ENCODE data around the gene SPN.
"Not testable (repeated sequence)": the region's sequence is repeated elsewhere in the genome, so short reads cannot be mapped to it uniquely, and the experiment has no call there.

GRCh38 chr16:29707160-29707559, 44.1 kb downstream of the SPN start:
- TF ChIP-seq FOXK2 (IDR thresholded peaks at IDR 0.05); SUZ12 (IDR thresholded peaks at IDR 0.05); ELF4 (IDR thresholded peaks at IDR 0.05); ZNF384 (IDR thresholded peaks at IDR 0.05); SP1 (IDR thresholded peaks at IDR 0.05); ARNT (IDR thresholded peaks at IDR 0.05); TARDBP (IDR thresholded peaks at IDR 0.05); LEF1 (IDR thresholded peaks at IDR 0.05; ENCODE audit: borderline replicate concordance); PKNOX1 (IDR thresholded peaks at IDR 0.05); BHLHE40 (IDR thresholded peaks at IDR 0.05; ENCODE audit: borderline replicate concordance); FOXA1 (IDR thresholded peaks at IDR 0.05): not testable (repeated sequence)

Data from HEK293T (cell line).